Measurements from ENCODE around the gene ITPR2. TPM values are rescaled to one million over a fixed set of nuclear protein-coding genes. Genes with fewer than 3 reads are reported as not detected.
"Not testable (repeated sequence)": the region's sequence is repeated elsewhere in the genome, so short reads cannot be mapped to it uniquely, and the experiment has no call there.

The ITPR2 gene
- total RNA-seq, 2 donors from 2014 or later = 38.8 to 40.3 TPM

- DNase-seq (ENCODE audit: low spot score) = no peak
- intact Hi-C loops (cut with DNase I) = loop anchor here in 1 of 2 donors (5.0 to 10.0 kb wide), 2 partner anchors 33 to 161 kb away; partner anchors contain the start of gene TM7SF3
These were observed 21.0 kb upstream of the ITPR2 start for GRCh38 chr12:26854031-26854390.

GRCh38 chr12:26853303-26854030 is 20.5 kb upstream of the ITPR2 start:
- intact Hi-C loops (cut with DNase I) = loop anchor here in 1 of 2 donors (5.0 to 10.0 kb wide), 2 partner anchors 34 to 161 kb away; partner anchors contain the start of gene TM7SF3
- DNase-seq (ENCODE audit: low spot score) = peak; percentile 86

- intact Hi-C loops (cut with DNase I) = loop anchor here in 1 of 2 donors (5.0 to 10.0 kb wide), 2 partner anchors 36 to 164 kb away; partner anchors contain the start of gene TM7SF3
- DNase-seq (ENCODE audit: low spot score) = no peak
These were observed 18.2 kb upstream of the ITPR2 start for GRCh38 chr12:26851031-26851809.

- DNase-seq (ENCODE audit: low spot score) = no peak
- intact Hi-C loops (cut with DNase I) = no loop called here
These were observed 15.3 kb upstream of the ITPR2 start for GRCh38 chr12:26848156-26848825.

GRCh38 chr12:26847431-26847830 is 14.4 kb upstream of the ITPR2 start:
- intact Hi-C loops (cut with DNase I) = no loop called here
- no peak for DNase-seq (ENCODE audit: low spot score)

- intact Hi-C loops (cut with DNase I) = no loop called here
- DNase-seq (ENCODE audit: low spot score) = no peak
These were observed 13.4 kb upstream of the ITPR2 start for GRCh38 chr12:26846416-26846815.

GRCh38 chr12:26845984-26846383 is 13.0 kb upstream of the ITPR2 start:
- intact Hi-C loops (cut with DNase I) = no loop called here
- DNase-seq (ENCODE audit: low spot score) = no peak

GRCh38 chr12:26845057-26845666 is 12.2 kb upstream of the ITPR2 start:
- intact Hi-C loops (cut with DNase I) = no loop called here
- DNase-seq (ENCODE audit: low spot score) = peak; percentile 90

- intact Hi-C loops (cut with DNase I) = no loop called here
These were observed 10.3 kb upstream of the ITPR2 start for GRCh38 chr12:26843311-26843710.

GRCh38 chr12:26841085-26841484 is 8.1 kb upstream of the ITPR2 start:
- no peak for DNase-seq (ENCODE audit: low spot score)
- intact Hi-C loops (cut with DNase I) = no loop called here

More at GRCh38 chr12:26843311-26843710, 10.3 kb upstream of the ITPR2 start:
- DNase-seq (ENCODE audit: low spot score) = no peak

GRCh38 chr12:26839512-26839911 is 6.5 kb upstream of the ITPR2 start:
- no peak for DNase-seq (ENCODE audit: low spot score)
- intact Hi-C loops (cut with DNase I) = no loop called here

- no peak for DNase-seq (ENCODE audit: low spot score)
- intact Hi-C loops (cut with DNase I) = no loop called here
These were observed 6.0 kb upstream of the ITPR2 start for GRCh38 chr12:26838888-26839416.

- no peak for DNase-seq (ENCODE audit: low spot score)
- intact Hi-C loops (cut with DNase I) = no loop called here
These were observed 3.2 kb upstream of the ITPR2 start for GRCh38 chr12:26836201-26836600.

GRCh38 chr12:26834503-26835060 is 1.6 kb upstream of the ITPR2 start:
- DNase-seq (ENCODE audit: low spot score) = not testable (repeated sequence)
- intact Hi-C loops (cut with DNase I) = loop anchor here in 1 of 2 donors (5.0 kb wide), 1 partner anchor 48 kb away; no protein-coding TSS in a partner anchor

GRCh38 chr12:26833743-26834490 is 923 bp upstream of the ITPR2 start:
- intact Hi-C loops (cut with DNase I) = loop anchor here in 1 of 2 donors (5.0 kb wide), 1 partner anchor 48 kb away; no protein-coding TSS in a partner anchor

GRCh38 chr12:26831951-26832821 is 808 bp downstream of the ITPR2 start:
- intact Hi-C loops (cut with DNase I) = loop anchor here in 1 of 2 donors (5.0 kb wide), 1 partner anchor 50 kb away; no protein-coding TSS in a partner anchor
- DNase-seq (ENCODE audit: low spot score) = peak; percentile 88

More at GRCh38 chr12:26833743-26834490, 923 bp upstream of the ITPR2 start:
- peak; percentile 81 for DNase-seq (ENCODE audit: low spot score)
